HT1080 (cell line): ENCODE results near the gene CXCL13. TPM values are rescaled to one million over a fixed set of nuclear protein-coding genes. Genes with fewer than 3 reads are reported as not detected.
"Not testable (repeated sequence)": the region's sequence is repeated elsewhere in the genome, so short reads cannot be mapped to it uniquely, and the experiment has no call there.

Experiments used
- DNase-seq: peaks from one replicate; pipeline ENCODE4 v3.0.0-alpha.2; 2015; ENCODE audit warnings: low read depth
- total RNA-seq: library from RNA; depleted of rRNA; stranded (reverse); fragments of >200 nt; shearing (Covaris generic); gene quantifications from 2 replicates; pipeline ENCODE4 v1.2.3, GENCODE V29; 2014; rRNA removed

CXCL13 gene
- total RNA-seq, 1 experiment from 2014 or later = not detected

DNA sequence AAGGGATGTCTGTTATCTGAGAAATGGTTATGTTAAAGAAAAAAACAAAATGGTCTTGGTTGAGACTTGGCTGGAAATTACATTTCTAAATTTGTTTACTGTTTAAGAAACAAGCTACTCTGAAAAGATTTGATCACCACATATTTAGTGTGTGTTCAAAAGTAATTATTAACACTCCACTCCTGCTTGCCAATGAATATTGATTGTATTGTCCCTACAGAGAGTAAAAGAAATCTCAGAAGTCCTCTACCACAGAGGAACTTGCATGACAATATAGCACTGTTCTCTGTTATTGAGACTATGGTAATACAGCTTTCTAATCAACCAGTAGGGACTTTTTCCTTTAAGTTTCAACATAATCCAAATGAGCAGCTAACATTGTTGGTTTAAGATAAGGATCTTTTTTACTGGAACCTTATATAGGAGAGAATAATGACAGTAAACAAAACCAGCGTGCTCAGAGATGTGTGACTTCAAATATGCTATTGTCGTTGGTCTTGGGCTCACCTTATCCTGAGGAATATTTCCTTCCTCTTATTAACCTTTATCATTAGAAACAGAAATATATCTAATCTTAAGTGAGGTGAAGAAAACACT is 47.6 kb downstream of the CXCL13 start:
- DNase-seq = no peak

DNA sequence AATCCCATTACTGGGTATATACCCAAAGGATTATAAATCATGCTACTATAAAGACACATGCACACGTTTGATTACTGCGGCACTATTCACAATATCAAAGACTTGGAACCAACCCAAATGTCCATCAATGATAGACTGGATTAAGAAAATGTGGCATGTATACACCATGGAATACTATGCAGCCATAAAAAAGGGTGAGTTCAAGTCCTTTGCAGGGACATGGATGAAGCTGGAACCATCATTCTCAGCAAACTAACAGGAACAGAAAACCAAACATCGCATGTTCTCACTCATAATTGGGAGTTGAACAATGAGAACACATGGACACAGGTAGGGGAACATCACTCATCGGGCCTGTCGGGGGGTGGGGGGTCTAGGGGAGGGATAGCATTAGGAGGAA is 54.7 kb downstream of the CXCL13 start:
- DNase-seq = not testable (repeated sequence)

Other genes with a start within 250 kb of the CXCL13 start
- 4.5 and 7.6 TPM in 2 replicates for gene CNOT6L, start 213.5 kb downstream of the CXCL13 start, total RNA-seq